T-helper 9 cell (primary cell): ENCODE measurements around the gene NLRP3.
"Not testable (repeated sequence)": the region's sequence is repeated elsewhere in the genome, so short reads cannot be mapped to it uniquely, and the experiment has no call there.

Experiments used
- DNase-seq: peaks from one replicate; pipeline ENCODE4 v3.0.0-alpha.2; 2020
- total RNA-seq, 2 donors: gene quantifications; one replicate each; lab custom pipeline; 2026; lab: John Stamatoyannopoulos, UW

Gene NLRP3
- 2.2 to 2.3 reads per million in 2 donors for total RNA-seq

DNA sequence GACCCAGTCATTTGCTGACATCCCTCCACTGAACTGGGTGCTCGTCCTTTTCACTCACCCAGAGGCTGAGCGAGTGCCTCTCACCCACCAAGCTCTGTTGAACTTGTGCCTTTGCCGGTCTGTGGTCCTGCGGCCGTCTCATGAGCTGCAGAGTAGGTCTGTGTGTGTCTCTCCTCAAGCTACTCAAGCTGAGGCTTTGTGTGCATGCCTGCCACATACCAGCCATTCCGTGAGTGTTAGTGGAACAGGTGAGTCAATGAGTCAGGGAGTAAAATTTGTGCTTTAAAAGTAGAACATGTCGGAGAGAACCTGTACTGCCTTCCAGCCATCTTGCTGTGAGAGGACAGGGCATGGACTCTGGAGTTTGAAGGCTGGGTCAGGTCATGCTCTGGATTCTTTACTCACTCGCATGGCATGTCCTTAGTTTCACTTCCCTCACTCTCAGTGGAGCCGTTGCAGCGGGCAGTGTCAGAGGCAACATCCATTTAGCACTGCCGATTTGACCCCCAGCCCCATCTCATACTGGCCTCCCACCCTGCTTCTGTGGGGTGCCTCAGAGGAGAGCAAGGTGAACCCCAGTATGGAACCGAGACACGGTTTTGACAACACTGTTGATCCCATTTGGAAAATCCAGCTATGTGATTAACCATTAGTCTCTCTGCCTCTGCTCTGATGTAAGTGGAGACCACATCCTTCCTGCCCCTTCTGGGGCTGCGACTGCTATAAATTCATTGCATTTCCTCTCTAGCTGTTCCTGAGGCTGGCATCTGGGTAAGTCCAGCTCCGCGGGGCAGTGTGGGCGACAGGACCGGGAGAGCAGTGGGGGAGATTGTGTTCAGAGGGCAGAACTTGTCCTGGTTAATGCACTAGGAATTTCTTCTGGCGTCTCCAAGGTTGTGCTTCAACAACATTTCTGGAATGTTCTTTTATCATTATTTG, at the start of gene NLRP3:
Gene NLRP3, plus strand, starts transcription at position 751 of the 939 bp plus-strand sequence. CDS start 2,628 bp downstream, outside the sequence.
- DNase-seq = peak; percentile 18

GRCh38 chr1:247366345-247366744, 49.6 kb upstream of the NLRP3 start:
- not testable (repeated sequence) for DNase-seq

DNA sequence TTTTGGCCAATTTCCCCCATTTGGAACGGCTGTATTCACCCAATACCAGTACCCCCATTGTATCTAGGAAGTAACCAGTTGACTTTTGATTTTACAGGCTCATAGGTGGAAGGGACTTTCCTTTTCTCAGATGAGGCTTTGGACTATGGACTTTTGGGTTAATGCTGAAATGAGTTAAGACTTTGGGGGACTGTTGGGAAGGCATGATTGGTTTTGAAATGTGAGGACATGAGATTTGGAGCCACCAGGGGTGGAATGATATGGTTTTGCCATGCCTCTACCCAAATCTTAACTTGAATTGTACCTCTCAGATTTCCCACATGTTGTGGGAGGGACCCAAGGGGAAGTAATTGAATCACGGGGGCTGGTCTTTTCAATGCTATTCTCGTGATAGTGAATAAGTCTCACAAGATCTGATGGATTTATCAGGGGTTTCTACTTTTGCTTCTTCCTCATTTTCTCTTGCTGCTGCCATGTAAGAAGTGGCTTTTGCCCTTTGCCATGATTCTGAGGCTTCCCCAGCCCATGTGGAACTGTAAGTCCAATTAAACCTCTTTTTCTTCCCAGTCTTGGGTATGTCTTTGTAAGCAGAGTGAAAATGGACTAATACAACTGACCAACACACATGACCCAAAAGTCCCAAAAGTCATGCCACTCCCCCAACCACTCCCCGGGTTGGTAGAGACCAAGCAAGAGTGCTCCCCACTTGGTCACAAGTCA, 48.9 kb upstream of the NLRP3 start:
- no peak for DNase-seq

DNA sequence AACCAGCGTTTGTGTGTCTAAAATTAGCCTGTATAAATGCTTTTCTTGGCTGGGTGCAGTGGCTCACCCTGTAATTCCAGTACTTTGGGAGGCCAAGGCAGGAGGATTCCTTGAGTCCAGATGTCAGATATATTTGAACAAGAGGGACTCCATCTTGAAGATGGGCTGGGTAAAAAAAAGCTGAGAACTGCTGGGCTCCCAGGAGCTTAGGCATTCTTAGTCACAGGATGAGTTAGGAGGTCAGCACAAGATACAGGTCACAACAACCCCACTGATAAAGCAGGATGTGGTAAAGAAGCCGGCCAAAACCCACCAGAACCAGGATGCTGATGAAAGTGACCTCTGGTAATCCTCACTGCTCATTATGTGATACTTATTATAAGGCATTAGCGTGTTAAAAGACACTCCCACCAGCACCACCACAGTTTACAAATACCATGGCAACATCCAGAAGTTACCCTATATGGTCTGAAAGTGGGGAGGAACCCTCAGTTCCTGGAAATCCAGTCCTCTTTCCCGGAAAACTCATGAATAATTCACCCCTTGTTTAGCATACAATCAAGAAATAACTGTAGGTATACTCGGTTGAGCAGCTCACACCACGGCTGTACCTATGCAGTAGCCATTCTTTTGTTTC, 48.1 kb upstream of the NLRP3 start:
- no peak for DNase-seq

- no peak for DNase-seq
Observed at GRCh38 chr1:247368490-247369145, 47.4 kb upstream of the NLRP3 start.

GRCh38 chr1:247370786-247371732, 44.9 kb upstream of the NLRP3 start:
- DNase-seq = no peak

GRCh38 chr1:247371801-247372259, 44.1 kb upstream of the NLRP3 start:
- DNase-seq = no peak

DNA sequence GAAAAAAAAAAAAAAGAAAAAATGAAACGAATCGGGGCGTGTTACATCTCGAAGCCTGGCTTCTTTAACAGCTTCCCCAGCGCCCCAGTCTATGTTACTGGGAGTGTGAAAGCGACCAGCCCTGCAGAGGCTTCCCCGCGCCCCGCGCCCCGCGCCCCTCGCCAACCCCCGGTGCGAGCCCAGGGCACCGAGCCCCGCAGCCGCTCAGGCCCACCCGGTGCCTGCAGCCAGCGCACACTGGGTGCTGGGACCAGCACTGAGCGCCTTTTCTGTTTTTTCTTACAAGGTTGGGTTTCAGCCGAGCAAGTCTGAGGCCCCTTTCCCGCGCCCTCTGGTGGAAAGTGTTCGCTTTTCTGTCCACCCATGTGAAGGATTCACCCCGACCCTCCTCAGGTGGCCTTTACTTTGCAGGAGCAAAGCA, 42.2 kb upstream of the NLRP3 start:
- peak; percentile 40 for DNase-seq

DNA sequence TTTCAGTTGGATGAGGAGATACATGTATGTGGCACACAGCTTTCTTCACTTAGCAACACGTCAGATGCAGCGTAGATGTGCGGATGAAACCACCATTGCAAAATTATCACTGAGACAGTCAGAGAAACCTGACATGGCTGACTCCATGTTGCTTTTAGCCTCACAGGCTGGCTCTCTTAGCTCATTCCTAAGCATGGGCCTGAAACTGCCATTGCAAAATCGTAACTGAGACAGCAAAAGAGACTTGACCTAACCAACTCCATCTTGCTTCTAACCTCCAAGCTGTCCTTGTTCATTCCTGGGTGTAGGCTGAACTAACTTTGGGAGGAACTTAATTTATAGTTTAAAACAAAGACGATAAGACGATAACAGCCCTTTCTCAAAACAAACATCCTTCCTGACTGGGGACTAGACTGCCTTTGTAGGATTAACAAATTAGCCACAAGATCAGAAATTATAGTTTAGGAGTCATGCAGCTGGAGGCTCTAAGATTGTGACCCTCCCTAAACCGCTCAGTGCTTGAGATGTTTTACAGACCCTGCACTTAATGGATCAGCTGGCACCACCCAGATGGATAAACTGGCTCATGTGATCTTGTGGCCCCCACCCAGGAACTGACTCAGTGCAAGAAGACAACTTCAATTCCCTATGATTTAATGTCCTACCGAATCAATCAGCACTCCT, 41.2 kb upstream of the NLRP3 start:
- not testable (repeated sequence) for DNase-seq

DNA sequence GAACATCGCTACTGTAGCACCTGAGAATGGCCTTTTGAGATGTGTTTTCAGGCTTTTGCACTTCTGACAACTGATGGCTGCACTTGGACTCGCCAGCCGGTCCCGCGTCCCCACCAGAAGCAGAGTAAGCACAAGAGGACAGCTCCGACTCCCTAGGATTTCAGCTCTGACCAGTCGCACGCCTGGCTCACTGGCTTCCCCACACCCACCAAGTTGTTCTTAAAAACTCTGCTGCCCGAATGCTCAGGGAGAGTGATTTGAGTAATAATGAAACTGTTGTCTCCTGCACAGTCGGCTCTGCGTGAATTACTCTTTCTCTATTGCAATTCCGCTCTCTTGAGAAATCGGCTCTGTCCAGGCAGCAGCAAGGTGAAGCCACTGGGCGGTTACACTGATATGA, 40.2 kb upstream of the NLRP3 start:
- DNase-seq = no peak

GRCh38 chr1:247376659-247377058, 39.3 kb upstream of the NLRP3 start:
- no peak for DNase-seq

DNA sequence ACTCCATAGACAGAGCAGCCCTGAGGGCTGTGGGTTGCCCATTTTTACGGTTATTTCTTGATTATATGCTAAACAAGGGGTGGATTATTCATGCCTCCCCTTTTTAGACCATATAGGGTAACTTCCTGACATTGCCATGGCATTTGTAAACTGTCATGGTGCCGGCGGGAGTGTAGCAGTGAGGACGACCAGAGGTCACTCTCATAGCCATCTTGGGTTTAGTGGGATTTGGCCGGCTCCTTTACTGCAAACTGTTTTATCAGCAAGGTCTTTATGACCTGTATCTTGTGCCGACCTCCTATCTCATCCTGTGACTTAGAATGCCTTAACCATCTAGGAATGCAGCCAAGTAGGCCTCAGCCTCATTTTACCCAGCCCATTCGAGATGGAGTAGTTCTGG, 38.3 kb upstream of the NLRP3 start:
- not testable (repeated sequence) for DNase-seq

- DNase-seq = no peak
Observed at GRCh38 chr1:247378334-247379073, 37.5 kb upstream of the NLRP3 start.

DNA sequence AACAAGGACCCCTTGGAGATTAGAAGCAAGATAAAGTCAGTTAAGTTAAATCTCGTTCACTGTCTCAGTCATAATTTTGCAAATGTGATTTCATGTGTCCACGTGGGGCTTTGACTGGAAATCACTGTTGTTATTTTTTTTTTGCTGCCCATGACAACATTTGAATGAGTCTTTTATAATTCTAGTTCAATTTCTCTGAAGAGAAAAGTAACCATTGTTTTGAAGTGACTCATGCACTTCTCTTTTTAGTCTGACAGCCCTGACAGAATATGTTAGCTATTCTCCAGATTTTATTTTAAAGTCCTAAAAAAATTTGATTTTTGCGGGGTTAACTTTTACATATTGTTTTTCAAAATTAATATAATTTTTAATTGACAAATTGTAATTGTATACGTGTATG, 30.7 kb upstream of the NLRP3 start:
- no peak for DNase-seq

DNA sequence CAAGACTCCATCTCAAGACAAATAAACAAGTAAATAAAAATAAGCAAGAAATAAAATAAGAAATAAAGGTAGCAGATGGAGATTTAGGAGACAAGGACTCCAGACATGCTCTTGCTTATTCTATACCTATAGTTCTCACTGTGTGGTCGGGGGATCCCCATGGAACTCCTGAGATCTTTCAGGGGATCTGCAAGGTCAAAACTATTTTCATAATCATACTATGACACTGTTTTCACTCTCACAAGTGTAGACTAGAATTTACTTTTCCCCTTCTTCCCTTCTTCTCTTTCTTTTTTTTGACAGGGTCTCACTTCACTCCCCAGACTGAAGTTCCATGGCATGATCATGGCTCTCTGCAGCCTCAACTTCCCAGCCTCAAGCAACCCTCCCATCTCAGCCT, 29.8 kb upstream of the NLRP3 start:
- no peak for DNase-seq

GRCh38 chr1:247386687-247387086, 29.3 kb upstream of the NLRP3 start:
- no peak for DNase-seq

DNA sequence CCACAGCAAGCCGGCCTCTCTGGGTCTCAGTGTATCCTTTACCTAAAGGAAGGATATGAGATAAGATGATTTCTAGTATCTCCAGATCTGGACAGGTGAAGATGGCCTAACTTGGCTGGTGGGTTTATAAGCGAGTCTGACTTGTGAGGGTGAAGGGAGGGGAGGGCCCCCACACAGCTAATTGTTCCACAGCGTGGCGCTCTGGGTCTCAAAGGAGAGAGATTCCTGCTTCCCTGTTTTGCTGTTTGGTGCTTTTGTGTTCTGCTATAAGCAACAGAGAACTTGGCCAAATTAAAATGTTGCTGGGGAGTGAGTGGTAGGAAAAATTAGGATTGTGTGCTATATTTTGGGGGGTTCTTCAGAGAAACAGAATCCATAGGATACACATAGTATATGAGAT, 28.9 kb upstream of the NLRP3 start:
- DNase-seq = no peak

- DNase-seq = no peak
Observed at GRCh38 chr1:247387565-247387964, 28.4 kb upstream of the NLRP3 start.

DNA sequence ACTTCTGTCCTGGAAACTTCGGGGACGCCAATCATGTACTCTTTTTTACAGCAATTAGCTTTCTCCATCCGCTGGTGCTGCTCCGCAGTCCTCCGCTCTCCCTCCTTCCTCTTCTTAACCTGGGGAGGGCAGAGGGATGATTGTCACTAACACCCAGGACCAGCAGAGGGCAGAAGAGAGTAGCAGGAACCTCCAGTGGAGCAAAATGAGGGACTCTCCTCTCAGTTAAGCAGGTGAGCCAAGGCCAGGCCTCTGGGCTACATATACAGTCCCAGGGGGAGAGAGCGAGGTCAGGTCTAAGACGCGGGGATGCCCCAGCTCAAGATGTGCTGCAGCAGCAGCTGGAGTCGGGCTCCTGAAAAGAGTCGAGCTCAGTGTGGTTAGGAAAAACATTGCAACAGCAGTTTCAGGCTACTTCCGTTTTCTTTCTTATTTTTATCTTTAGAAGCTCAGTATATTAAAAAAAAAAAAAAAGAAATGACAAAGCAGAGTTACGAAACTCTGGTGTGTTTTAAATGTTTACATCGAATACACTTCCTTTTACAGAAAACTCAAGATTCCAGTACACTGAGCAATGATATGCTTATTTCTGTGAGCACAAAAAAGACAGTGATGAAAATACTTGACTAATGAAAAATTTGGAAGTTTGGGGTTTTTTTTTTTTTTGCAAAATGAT, 25.7 kb upstream of the NLRP3 start:
- DNase-seq = peak; percentile 76
